Measurements from ENCODE around the gene TMC2.

TMC2 gene

GRCh38 chr20:2603816-2604505 lies 67.6 kb downstream of the TMC2 start:
- no peak overlapping the region for H3K4me3 ChIP-seq (ENCODE audit: low read depth, low read length)
- ChIA-PET POLR2A (no interaction called here), CTCF (no interaction called here)
- TF ChIP-seq, protein P1, sequence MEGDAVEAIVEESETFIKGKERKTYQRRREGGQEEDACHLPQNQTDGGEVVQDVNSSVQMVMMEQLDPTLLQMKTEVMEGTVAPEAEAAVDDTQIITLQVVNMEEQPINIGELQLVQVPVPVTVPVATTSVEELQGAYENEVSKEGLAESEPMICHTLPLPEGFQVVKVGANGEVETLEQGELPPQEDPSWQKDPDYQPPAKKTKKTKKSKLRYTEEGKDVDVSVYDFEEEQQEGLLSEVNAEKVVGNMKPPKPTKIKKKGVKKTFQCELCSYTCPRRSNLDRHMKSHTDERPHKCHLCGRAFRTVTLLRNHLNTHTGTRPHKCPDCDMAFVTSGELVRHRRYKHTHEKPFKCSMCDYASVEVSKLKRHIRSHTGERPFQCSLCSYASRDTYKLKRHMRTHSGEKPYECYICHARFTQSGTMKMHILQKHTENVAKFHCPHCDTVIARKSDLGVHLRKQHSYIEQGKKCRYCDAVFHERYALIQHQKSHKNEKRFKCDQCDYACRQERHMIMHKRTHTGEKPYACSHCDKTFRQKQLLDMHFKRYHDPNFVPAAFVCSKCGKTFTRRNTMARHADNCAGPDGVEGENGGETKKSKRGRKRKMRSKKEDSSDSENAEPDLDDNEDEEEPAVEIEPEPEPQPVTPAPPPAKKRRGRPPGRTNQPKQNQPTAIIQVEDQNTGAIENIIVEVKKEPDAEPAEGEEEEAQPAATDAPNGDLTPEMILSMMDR (IDR thresholded peaks at IDR 0.05; ENCODE audit: insufficient read depth, low read length, missing control alignments): no peak
- no peak for DNase-seq (ENCODE audit: low read depth, low spot score)

GRCh38 chr20:2604506-2604835 lies 68.1 kb downstream of the TMC2 start:
- H3K4me3 ChIP-seq (ENCODE audit: low read depth, low read length): no peak overlapping the region
- TF ChIP-seq, protein P1 (IDR thresholded peaks at IDR 0.05; ENCODE audit: insufficient read depth, low read length, missing control alignments): no peak
- CTCF ChIA-PET: no interaction called here
- POLR2A ChIA-PET: no interaction called here
- DNase-seq (ENCODE audit: low read depth, low spot score): no peak

GRCh38 chr20:2606507-2607006 lies 70.2 kb downstream of the TMC2 start:
- TF ChIP-seq, protein P1 (IDR thresholded peaks at IDR 0.05; ENCODE audit: insufficient read depth, low read length, missing control alignments): no peak
- no peak overlapping the region for H3K4me3 ChIP-seq (ENCODE audit: low read depth, low read length)
- ChIA-PET CTCF (no interaction called here), POLR2A (no interaction called here)
- no peak for DNase-seq (ENCODE audit: low read depth, low spot score)

DNA sequence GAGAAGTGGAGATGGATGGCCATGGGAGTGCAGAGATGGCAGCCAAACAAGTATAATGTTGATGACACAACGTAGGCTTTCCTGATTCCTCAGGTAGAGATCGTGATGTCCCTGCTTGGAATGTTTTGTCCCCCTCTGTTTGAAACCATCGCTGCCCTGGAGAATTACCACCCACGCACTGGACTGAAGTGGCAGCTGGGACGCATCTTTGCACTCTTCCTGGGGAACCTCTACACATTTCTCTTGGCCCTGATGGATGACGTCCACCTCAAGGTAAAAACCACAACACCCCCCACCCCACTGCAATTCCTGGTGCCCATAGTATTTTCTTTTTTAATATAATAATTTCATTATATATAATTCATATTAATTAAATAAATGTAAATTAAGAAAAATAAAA lies 74.0 kb downstream of the TMC2 start:
- DNase-seq (ENCODE audit: low read depth, low spot score): no peak
- TF ChIP-seq, protein P1 (IDR thresholded peaks at IDR 0.05; ENCODE audit: insufficient read depth, low read length, missing control alignments): no peak
- H3K4me3 ChIP-seq (ENCODE audit: low read depth, low read length): no peak overlapping the region
- CTCF ChIA-PET: no interaction called here
- POLR2A ChIA-PET: no interaction called here

- ChIA-PET POLR2A (no interaction called here), CTCF (no interaction called here)
- no peak overlapping the region for H3K4me3 ChIP-seq (ENCODE audit: low read depth, low read length)
- TF ChIP-seq, protein P1 (IDR thresholded peaks at IDR 0.05; ENCODE audit: insufficient read depth, low read length, missing control alignments): no peak
- no peak for DNase-seq (ENCODE audit: low read depth, low spot score)
Observed at GRCh38 chr20:2610941-2611720, 74.8 kb downstream of the TMC2 start.

DNA sequence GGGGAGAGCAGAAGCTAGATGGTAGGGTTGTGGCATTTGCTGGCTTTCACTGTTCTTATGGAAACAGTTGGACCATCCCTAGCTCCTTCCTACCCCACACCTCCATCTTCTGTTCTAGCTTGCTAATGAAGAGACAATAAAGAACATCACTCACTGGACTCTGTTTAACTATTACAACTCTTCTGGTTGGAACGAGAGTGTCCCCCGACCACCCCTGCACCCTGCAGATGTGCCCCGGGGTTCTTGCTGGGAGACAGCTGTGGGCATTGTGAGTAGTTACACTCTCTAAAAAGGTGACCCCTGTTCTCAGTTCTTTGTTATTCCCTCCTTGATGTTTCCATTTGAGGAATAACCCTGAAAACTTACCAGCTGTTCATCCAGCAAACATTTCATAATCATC lies 75.7 kb downstream of the TMC2 start:
- CTCF ChIA-PET: interaction anchor here (1.3 kb wide), 1 partner anchor 111 kb away, joined by 4 read pairs; no protein-coding TSS in a partner anchor
- DNase-seq (ENCODE audit: low read depth, low spot score): no peak
- TF ChIP-seq, protein P1 (IDR thresholded peaks at IDR 0.05; ENCODE audit: insufficient read depth, low read length, missing control alignments): no peak
- POLR2A ChIA-PET: interaction anchor here (0.6 kb wide), 1 partner anchor 35 kb away, joined by 3 read pairs; no protein-coding TSS in a partner anchor
- H3K4me3 ChIP-seq (ENCODE audit: low read depth, low read length): no peak overlapping the region
